Thoracic aorta (tissue), 2 donors: ENCODE measurements around the gene XYLT1. TPM values are rescaled to one million over a fixed set of nuclear protein-coding genes. Genes with fewer than 3 reads are reported as not detected.

Experiments used
- ATAC-seq: fragments of 150-250 bp; one replicate; pipeline ENCODE4 v1.8.0; 2017; ENCODE audit warnings: low read depth; ENCODE audit not compliant: insufficient number of reproducible peaks, low FRiP score
- DNase-seq: peaks from one replicate; pipeline ENCODE4 v3.0.0-alpha.2; 2020; ENCODE audit warnings: low spot score
- H3K27ac ChIP-seq, 2 donors: fragments of 200-600 bp; sonication (generic); 1 replicate in 1 of 2; 2 replicates in 1 of 2; pipeline ENCODE4 v1.5.1; 2016; ENCODE audit warnings: mild to moderate bottlenecking in 2 of 2, moderate library complexity in 2 of 2
- H3K27me3 ChIP-seq: fragments of 200-600 bp; sonication (generic); replicated peaks from 2 replicates; pipeline ENCODE4 v1.6.0; 2016; ENCODE audit warnings: mild to moderate bottlenecking; ENCODE audit not compliant: insufficient read depth
- H3K36me3 ChIP-seq: fragments of 200-600 bp; sonication (generic); one replicate; pipeline ENCODE4 v1.5.1; 2016
- H3K4me1 ChIP-seq, 2 donors: fragments of 200-600 bp; sonication (generic); 1 replicate in 1 of 2; 2 replicates in 1 of 2; pipeline versions ENCODE4 v1.5.1 to v1.6.0; 2016; ENCODE audit warnings: low read depth in 2 of 2, mild to moderate bottlenecking in 1 of 2; ENCODE audit not compliant: control insufficient read depth in 1 of 2
- H3K4me3 ChIP-seq: fragments of 200-600 bp; sonication (generic); 2 replicates; pipeline ENCODE4 v1.5.1; 2016; ENCODE audit warnings: mild to moderate bottlenecking
- H3K9me3 ChIP-seq: fragments of 200-600 bp; sonication (generic); 2 replicates; pipeline ENCODE4 v1.5.1; 2016
- CTCF ChIP-seq: fragments of 200-600 bp; sonication (generic); IDR thresholded peaks from one replicate; pipeline ENCODE4 v1.5.1; 2019; ENCODE audit warnings: antibody characterized with exemption
- total RNA-seq, 2 donors: library from RNA; depleted of rRNA; stranded (reverse); fragments of >200 nt; gene quantifications; one replicate each; pipeline versions ENCODE4 v1.1.0 to v1.2.3, GENCODE V29; 2016

Gene XYLT1
- total RNA-seq, 2 donors from 2014 or later, result 13.1 to 22.5 TPM

DNA sequence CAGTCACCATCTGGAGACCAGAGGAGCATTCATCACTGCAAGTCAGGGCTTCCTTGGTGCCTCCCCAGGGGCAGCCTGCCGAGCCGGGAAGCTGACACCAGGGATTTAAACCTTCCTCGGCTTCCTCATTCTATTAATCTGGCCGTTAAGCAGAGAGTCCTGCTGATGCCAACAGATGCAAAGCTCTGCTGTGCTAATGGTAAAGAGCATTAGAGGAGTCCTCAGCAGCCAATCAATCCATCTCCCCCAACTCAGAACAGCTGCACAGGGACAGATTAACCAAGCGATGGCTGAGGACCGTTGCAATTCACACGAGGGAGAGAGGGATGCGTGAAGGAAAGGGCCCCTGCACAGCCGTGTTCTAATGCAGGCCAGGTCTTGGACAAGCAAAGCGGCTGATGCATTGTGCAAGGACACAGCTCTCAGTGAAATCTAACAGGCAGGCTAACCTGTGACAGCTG is 116.6 kb downstream of the XYLT1 start:
- Histone ChIP-seq H3K36me3 (no peaks in the 10 kb centered on the region), H3K9me3 (no peaks in the 10 kb centered on the region), H3K4me3 (no peak overlapping the region), H3K27ac (no peak overlapping the region), H3K27me3 (no peaks in the 10 kb centered on the region), H3K4me1 (peaks cover 4 to 33% of the 10 kb centered on the region in 2 donors)
- DNase-seq, result no peak
- ATAC-seq, result no peak
- no peak for TF ChIP-seq CTCF

GRCh38 chr16:17353561-17353960 is 117.2 kb downstream of the XYLT1 start:
- peaks cover 3 to 27% of the 10 kb centered on the region in 2 donors for H3K4me1 ChIP-seq
- H3K27me3 ChIP-seq, result no peaks in the 10 kb centered on the region
- no peaks in the 10 kb centered on the region for H3K9me3 ChIP-seq
- no peak for TF ChIP-seq CTCF
- DNase-seq, result no peak
- no peak for ATAC-seq
- no peaks in the 10 kb centered on the region for H3K36me3 ChIP-seq
- no peak overlapping the region for H3K4me3 ChIP-seq
- no peak overlapping the region for H3K27ac ChIP-seq

DNA sequence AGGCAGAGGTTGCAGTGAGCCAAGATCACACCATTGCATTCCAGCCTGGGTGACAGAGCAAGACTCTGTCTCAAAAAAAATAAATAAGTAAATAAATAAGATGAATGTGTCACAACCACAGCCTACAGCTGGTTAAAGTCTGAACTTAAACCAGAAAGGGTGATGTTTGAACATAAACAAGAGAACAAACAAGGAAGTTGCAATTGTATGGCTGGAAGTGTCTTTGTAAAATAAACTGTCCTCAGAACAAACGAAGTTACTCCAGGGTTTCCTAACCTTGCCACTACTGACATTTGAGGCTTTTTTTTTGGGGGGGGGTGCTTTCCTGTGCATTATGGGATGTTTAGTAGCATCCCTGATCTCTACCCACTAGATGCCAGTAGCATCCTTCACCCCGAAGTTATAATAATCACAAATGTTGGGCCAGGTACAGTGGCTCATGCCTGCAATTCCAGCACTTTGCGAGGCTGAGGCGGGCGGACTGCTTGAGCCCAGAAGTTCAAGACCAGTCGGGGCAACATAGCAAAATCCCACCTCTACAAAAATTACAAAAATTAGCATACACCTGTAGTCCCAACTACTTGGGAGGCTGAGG is 119.2 kb downstream of the XYLT1 start:
- DNase-seq (no peak), ATAC-seq (no peak)
- no peaks in the 10 kb centered on the region for H3K36me3 ChIP-seq
- H3K4me1 ChIP-seq, result peaks cover 14 to 36% of the 10 kb centered on the region in 2 donors
- H3K9me3 ChIP-seq, result no peaks in the 10 kb centered on the region
- H3K27ac ChIP-seq, result no peak overlapping the region
- TF ChIP-seq CTCF, result no peak
- H3K27me3 ChIP-seq, result no peaks in the 10 kb centered on the region
- H3K4me3 ChIP-seq, result no peak overlapping the region

GRCh38 chr16:17350207-17350606 is 120.6 kb downstream of the XYLT1 start:
- Histone ChIP-seq H3K9me3 (no peaks in the 10 kb centered on the region), H3K36me3 (no peaks in the 10 kb centered on the region), H3K27me3 (no peaks in the 10 kb centered on the region), H3K4me3 (no peak overlapping the region), H3K4me1 (peaks cover 17 to 48% of the 10 kb centered on the region in 2 donors), H3K27ac (no peak overlapping the region)
- ATAC-seq (no peak), DNase-seq (no peak)
- TF ChIP-seq CTCF, result no peak

DNA sequence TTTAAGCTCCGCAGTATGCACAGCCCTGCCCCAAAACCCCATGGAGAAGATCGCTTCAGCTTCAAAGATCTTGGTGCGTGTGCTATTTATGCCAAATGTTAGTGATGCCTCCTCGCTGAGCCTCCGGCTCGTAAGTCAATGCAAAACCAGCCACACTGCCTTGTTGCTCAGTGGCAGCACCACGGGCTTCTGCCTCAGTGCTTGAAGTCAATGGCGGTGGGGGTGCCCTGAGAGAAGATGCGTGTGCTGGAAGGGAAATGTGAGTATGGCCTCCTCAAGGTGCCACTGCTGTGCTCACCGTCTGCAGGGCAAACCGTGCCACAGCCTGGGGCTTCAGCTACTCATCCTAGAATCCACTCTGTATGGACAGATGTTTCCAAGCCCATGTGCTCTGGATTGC is 121.9 kb downstream of the XYLT1 start:
- no peak for DNase-seq
- Histone ChIP-seq H3K9me3 (no peaks in the 10 kb centered on the region), H3K4me3 (no peak overlapping the region), H3K4me1 (peaks cover 19 to 40% of the 10 kb centered on the region in 2 donors), H3K27ac (no peak overlapping the region), H3K27me3 (no peaks in the 10 kb centered on the region), H3K36me3 (no peaks in the 10 kb centered on the region)
- no peak for TF ChIP-seq CTCF
- no peak for ATAC-seq
